Panc1 (cell line): Measurements from ENCODE around the gene SIK2. TPM values are rescaled to one million over a fixed set of nuclear protein-coding genes. Genes with fewer than 3 reads are reported as not detected.

Experiments
- ATAC-seq: fragments of 200-7000 bp; cut with Tn5 transposase; 2 replicates; pipeline ENCODE4 v1.9.1; 2020; ENCODE audit warnings: mild to moderate bottlenecking, moderate library complexity
- BruUV-seq: library from RNA; stranded (reverse); fragments of 400-500 nt; replicated peaks from 2 replicates; lab custom pipeline; 2021; lab: Mats Ljungman, UMichigan
- CTCF ChIA-PET: fragments of 300-600 bp; sonication (Branson Sonifier 250); formaldehyde crosslinking; loops from one replicate; lab custom pipeline; 2022; ENCODE audit warnings: antibody characterized with exemption; lab: Charles Lee
- POLR2A ChIA-PET: fragments of 300-600 bp; sonication (Branson Sonifier 250); formaldehyde crosslinking; loops from one replicate; lab custom pipeline; 2022; ENCODE audit warnings: antibody characterized with exemption; lab: Charles Lee
- DNase-seq: peaks from one replicate; pipeline ENCODE4 v3.0.0-alpha.2; 2010; ENCODE audit warnings: low read depth, low spot score
- H3K27ac ChIP-seq: 2 replicates; pipeline ENCODE4 v1.5.1; 2011; ENCODE audit warnings: mild to moderate bottlenecking, low read length, inconsistent platforms
- H3K27me3 ChIP-seq: fragments of 200-500 bp; sonication (Bioruptor generic); 2 replicates; pipeline ENCODE4 v1.6.0; 2014; ENCODE audit warnings: low read length, inconsistent platforms; ENCODE audit not compliant: control insufficient read depth, insufficient read depth
- H3K36me3 ChIP-seq: fragments of 200-500 bp; sonication (Bioruptor generic); 2 replicates; pipeline ENCODE4 v1.5.1; 2014; ENCODE audit warnings: inconsistent platforms, mild to moderate bottlenecking, low read length, moderate library complexity; ENCODE audit not compliant: control insufficient read depth, insufficient read depth
- H3K4me1 ChIP-seq: 2 replicates; pipeline ENCODE4 v1.5.1; 2011; ENCODE audit warnings: inconsistent platforms, mild to moderate bottlenecking, low read length, moderate library complexity; ENCODE audit not compliant: control insufficient read depth, insufficient read depth
- H3K4me3 ChIP-seq, 2 experiments: 2 replicates each; pipeline ENCODE4 v1.5.1; 2011 to 2012; ENCODE audit warnings: low read depth in 2 of 2, low read length in 2 of 2, mild to moderate bottlenecking in 2 of 2, inconsistent platforms in 1 of 2, moderate library complexity in 1 of 2
- H3K9me3 ChIP-seq: fragments of 200-500 bp; sonication (Bioruptor generic); 2 replicates; pipeline ENCODE4 v1.5.1; 2014; ENCODE audit warnings: low read depth, mild to moderate bottlenecking, inconsistent platforms, low read length, moderate library complexity; ENCODE audit not compliant: control insufficient read depth, insufficient read depth
- CTCF ChIP-seq: fragments of 450-650 bp; IDR thresholded peaks from 2 replicates; pipeline ENCODE4 v1.5.1; 2017; ENCODE audit warnings: mild to moderate bottlenecking
- POLR2AphosphoS5 ChIP-seq: IDR thresholded peaks from 2 replicates; pipeline ENCODE4 v1.6.1; 2012; ENCODE audit warnings: mild to moderate bottlenecking, low read depth, low read length, moderate library complexity
- REST ChIP-seq, 2 experiments: IDR thresholded peaks; 2 replicates each; pipeline ENCODE4 v1.6.1; 2011 to 2012; ENCODE audit warnings: low read depth in 2 of 2, control low read depth in 1 of 2, low read length in 1 of 2, mild to moderate bottlenecking in 1 of 2, moderate library complexity in 1 of 2; ENCODE audit not compliant: insufficient read depth in 1 of 2
- SIN3A ChIP-seq: IDR thresholded peaks from 2 replicates; pipeline ENCODE4 v1.6.1; 2012; ENCODE audit warnings: low read depth, mild to moderate bottlenecking, low read length, moderate library complexity, borderline replicate concordance; ENCODE audit not compliant: insufficient read depth
- TCF7L2 ChIP-seq: IDR thresholded peaks from 2 replicates; pipeline ENCODE4 v1.6.1; 2011; ENCODE audit warnings: mild to moderate bottlenecking, low read depth, low read length, inconsistent platforms
- in situ Hi-C: cut with HindIII; loops from 2 replicates; pipeline ENCODE4 v1.10.0; 2016; ENCODE audit warnings: low sequenced_read_pairs, low pct_unique_long_range_greater_than_20kb
- intact Hi-C: fragments of 100-400 bp; cut with micrococcal nuclease; formaldehyde crosslinking; loops from one replicate; pipeline ENCODE4 v1.10.0; 2022; ENCODE audit not compliant: unreplicated experiment
- total RNA-seq: library from RNA; stranded (reverse); gene quantifications from one replicate; pipeline ENCODE4 v1.2.1, GENCODE V29; 2021; ENCODE audit not compliant: unreplicated experiment

SIK2 gene
- total RNA-seq, 1 experiment from 2014 or later, result 17.0 TPM

- BruUV-seq, result no TSS peak
- DNase-seq (no peak), ATAC-seq (no peak)
- Histone ChIP-seq H3K4me3 (no peak overlapping the region), H3K9me3 (no peaks in the 10 kb centered on the region), H3K27ac (no peak overlapping the region), H3K4me1 (peaks cover 7% of the 10 kb centered on the region), H3K27me3 (no peaks in the 10 kb centered on the region), H3K36me3 (peaks cover 41% of the 10 kb centered on the region)
- POLR2A ChIA-PET, result no interaction called here
- in situ Hi-C loops (no loop called here), intact Hi-C loops (no loop called here)
- CTCF ChIA-PET, result no interaction called here
- TF ChIP-seq SIN3A (no peak), TCF7L2 (no peak)
Observed at GRCh38 chr11:111761036-111761435, 158.8 kb downstream of the SIK2 start.

- CTCF ChIA-PET, result interaction anchor here (1.2 kb wide), 1 partner anchor 15 kb away, joined by 3 read pairs; no protein-coding TSS in a partner anchor
Observed at GRCh38 chr11:111762526-111762925, 160.3 kb downstream of the SIK2 start.

More at GRCh38 chr11:111762526-111762925, 160.3 kb downstream of the SIK2 start:
- Histone ChIP-seq H3K27ac (no peak overlapping the region), H3K4me3 (no peak overlapping the region), H3K9me3 (no peaks in the 10 kb centered on the region), H3K4me1 (peaks cover 14% of the 10 kb centered on the region), H3K36me3 (peaks cover 37% of the 10 kb centered on the region), H3K27me3 (no peaks in the 10 kb centered on the region)
- TF ChIP-seq REST (IDR thresholded peaks at IDR 0.05; ENCODE audit: insufficient read depth in 1 of 2, low read depth in 2 of 2, low read length in 1 of 2) (no peak), TCF7L2 (no peak), SIN3A (no peak), CTCF (no peak), POLR2AphosphoS5 (no peak)
- DNase-seq (no peak), ATAC-seq (no peak)
- POLR2A ChIA-PET, result no interaction called here
- BruUV-seq, result no TSS peak
- intact Hi-C loops, result no loop called here
- in situ Hi-C loops, result no loop called here
